C4-2B (cell line): Measurements from ENCODE around the gene RRAD.

Experiments
- CTCF ChIP-seq: fragments of 450-650 bp; conservative IDR thresholded peaks from 2 replicates; pipeline ENCODE4 v1.5.1; 2017; ENCODE audit warnings: mild to moderate bottlenecking
- ZFX ChIP-seq: fragments of 450-650 bp; IDR thresholded peaks from 2 replicates; pipeline ENCODE4 v1.6.1; 2017

- TF ChIP-seq ZFX, result no peak
- no peak for TF ChIP-seq CTCF
Measured at GRCh38 chr16:66886321-66886720, 39.0 kb downstream of the RRAD start.
